MCF 10A (cell line): ENCODE data around the gene C17orf75. TPM values are rescaled to one million over a fixed set of nuclear protein-coding genes. Genes with fewer than 3 reads are reported as not detected.

ENCODE experiments used
- BruUV-seq: library from RNA; stranded (reverse); fragments of 400-500 nt; replicated peaks from 2 replicates; lab custom pipeline; 2021; lab: Mats Ljungman, UMichigan
- CTCF ChIA-PET: fragments of 300-600 bp; sonication (Branson Sonifier 250); formaldehyde crosslinking; extraction: SDS; loops from one replicate; lab custom pipeline; 2021; ENCODE audit warnings: antibody characterized with exemption, inconsistent platforms; lab: Yijun Ruan, JAX
- POLR2A ChIA-PET: fragments of 300-600, 350-650 bp; sonication (Branson Sonifier 250); formaldehyde crosslinking; extraction: SDS; loops from one replicate; lab custom pipeline; 2020; ENCODE audit warnings: antibody characterized with exemption, inconsistent platforms; lab: Yijun Ruan, JAX
- DNase-seq: peaks from one replicate; pipeline ENCODE4 v3.0.0-alpha.2; 2018; ENCODE audit not compliant: unreplicated experiment
- H3K27ac Mint-ChIP-seq: one replicate; pipeline ENCODE4 v1.8.0; 2022; ENCODE audit warnings: mild to moderate bottlenecking, low read depth, mixed read lengths; ENCODE audit not compliant: unreplicated experiment
- H3K27me3 Mint-ChIP-seq: one replicate; pipeline ENCODE4 v1.8.0; 2022; ENCODE audit warnings: mixed read lengths; ENCODE audit not compliant: insufficient read depth, unreplicated experiment
- H3K36me3 Mint-ChIP-seq: one replicate; pipeline ENCODE4 v1.8.0; 2022; ENCODE audit warnings: mild to moderate bottlenecking, moderate library complexity, mixed read lengths; ENCODE audit not compliant: insufficient read depth, unreplicated experiment
- H3K4me1 Mint-ChIP-seq: one replicate; pipeline ENCODE4 v1.8.0; 2022; ENCODE audit warnings: mixed read lengths; ENCODE audit not compliant: insufficient read depth, unreplicated experiment
- H3K4me3 Mint-ChIP-seq: one replicate; pipeline ENCODE4 v1.8.0; 2022; ENCODE audit warnings: mild to moderate bottlenecking, moderate library complexity, mixed read lengths; ENCODE audit not compliant: unreplicated experiment
- H3K9me3 Mint-ChIP-seq: one replicate; pipeline ENCODE4 v1.8.0; 2022; ENCODE audit warnings: mixed read lengths; ENCODE audit not compliant: unreplicated experiment
- intact Hi-C: fragments of 100-400 bp; cut with micrococcal nuclease; formaldehyde crosslinking; loops from 2 replicates; pipeline ENCODE4 v1.14.1; 2022
- total RNA-seq: library from RNA; stranded (reverse); gene quantifications from 2 replicates; pipeline ENCODE4 v1.2.3, GENCODE V29; 2022
- TF ChIP-seq, protein P1 (sequence below): fragments of 200-600 bp; IDR thresholded peaks from one replicate; pipeline ENCODE4 v1.8.0; 2022; ENCODE audit warnings: antibody characterized with exemption, mild to moderate bottlenecking; ENCODE audit not compliant: unreplicated experiment

C17orf75 gene
- total RNA-seq, 1 experiment from 2014 or later, result 18.1 TPM

DNA sequence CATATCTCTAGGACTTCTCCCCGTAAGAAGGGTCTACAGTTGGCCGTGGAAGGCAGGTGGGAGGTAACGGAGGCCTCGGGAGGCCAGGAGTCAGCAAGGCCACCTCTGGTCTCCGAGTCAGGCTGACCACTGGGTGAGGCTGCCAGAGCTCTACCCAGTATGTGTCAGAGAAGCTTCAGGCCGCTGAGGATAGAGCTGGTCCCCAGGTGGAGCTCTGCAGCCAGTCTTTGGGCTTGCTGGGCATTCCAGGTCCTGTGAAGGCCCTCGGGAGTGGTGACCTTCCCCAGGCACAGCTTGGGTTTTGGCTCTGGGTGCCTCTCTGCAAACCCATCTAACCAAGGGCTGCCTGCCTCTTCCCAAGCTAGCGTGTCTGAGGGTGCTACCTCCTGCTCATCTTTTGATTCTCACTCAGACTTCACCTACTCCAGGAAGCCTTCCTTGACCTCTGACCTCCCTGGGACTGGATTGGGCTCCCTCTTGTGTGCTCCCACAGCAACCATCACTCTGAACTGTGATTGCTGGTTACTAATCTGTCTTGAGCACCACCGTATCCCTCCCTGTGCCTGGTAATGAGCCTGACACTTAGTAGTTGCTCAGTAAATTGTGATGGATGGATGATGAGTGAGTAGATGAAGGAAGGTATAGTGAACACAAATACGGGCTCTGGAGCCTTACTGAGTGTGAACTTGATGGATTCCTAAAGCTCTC lies 54.0 kb downstream of the C17orf75 start:
- intact Hi-C loops, result no loop called here
- H3K4me1 Mint-ChIP-seq, result no peaks in the 10 kb centered on the region
- no peak for DNase-seq
- H3K27me3 Mint-ChIP-seq, result peaks cover 22% of the 10 kb centered on the region
- TF ChIP-seq, protein P1, sequence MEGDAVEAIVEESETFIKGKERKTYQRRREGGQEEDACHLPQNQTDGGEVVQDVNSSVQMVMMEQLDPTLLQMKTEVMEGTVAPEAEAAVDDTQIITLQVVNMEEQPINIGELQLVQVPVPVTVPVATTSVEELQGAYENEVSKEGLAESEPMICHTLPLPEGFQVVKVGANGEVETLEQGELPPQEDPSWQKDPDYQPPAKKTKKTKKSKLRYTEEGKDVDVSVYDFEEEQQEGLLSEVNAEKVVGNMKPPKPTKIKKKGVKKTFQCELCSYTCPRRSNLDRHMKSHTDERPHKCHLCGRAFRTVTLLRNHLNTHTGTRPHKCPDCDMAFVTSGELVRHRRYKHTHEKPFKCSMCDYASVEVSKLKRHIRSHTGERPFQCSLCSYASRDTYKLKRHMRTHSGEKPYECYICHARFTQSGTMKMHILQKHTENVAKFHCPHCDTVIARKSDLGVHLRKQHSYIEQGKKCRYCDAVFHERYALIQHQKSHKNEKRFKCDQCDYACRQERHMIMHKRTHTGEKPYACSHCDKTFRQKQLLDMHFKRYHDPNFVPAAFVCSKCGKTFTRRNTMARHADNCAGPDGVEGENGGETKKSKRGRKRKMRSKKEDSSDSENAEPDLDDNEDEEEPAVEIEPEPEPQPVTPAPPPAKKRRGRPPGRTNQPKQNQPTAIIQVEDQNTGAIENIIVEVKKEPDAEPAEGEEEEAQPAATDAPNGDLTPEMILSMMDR, result no peak
- POLR2A ChIA-PET, result interaction anchor here (2.0 kb wide), 1 partner anchor 9 kb away, joined by 5 read pairs; no protein-coding TSS in a partner anchor
- no peaks in the 10 kb centered on the region for H3K36me3 Mint-ChIP-seq
- no peak overlapping the region for H3K27ac Mint-ChIP-seq
- H3K9me3 Mint-ChIP-seq, result no peaks in the 10 kb centered on the region
- BruUV-seq, result no TSS peak
- CTCF ChIA-PET, result interaction anchor here (0.6 to 1.7 kb wide), 3 partner anchors 32 to 37 kb away, joined by 4 to 7 read pairs (median 4); no protein-coding TSS in a partner anchor
- H3K4me3 Mint-ChIP-seq, result no peak overlapping the region

DNA sequence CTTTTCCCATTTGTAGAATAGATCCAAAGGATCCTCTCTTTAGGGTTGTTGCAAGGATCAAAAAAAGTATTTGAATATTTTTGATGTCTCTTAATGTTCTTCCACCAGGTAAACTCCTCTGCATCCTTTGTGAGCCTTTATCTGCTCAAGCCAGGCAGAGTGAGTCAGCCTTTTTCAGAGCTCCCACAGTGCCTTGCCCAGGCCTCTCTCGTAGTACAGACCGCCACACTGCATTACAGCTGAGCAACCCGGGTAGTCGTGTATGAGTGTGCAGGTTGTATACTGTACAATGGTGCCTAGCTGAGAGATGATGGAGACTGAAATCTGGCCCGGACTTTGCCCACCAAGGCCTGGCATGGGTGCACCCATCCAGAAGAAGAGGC lies 55.5 kb downstream of the C17orf75 start:
- BruUV-seq, result no TSS peak
- peaks cover 22% of the 10 kb centered on the region for H3K27me3 Mint-ChIP-seq
- TF ChIP-seq, protein P1, result no peak
- H3K4me3 Mint-ChIP-seq, result no peak overlapping the region
- CTCF ChIA-PET, result interaction anchor here (0.5 to 1.7 kb wide), 5 partner anchors 10 to 95 kb away, joined by 3 to 7 read pairs (median 3); no protein-coding TSS in a partner anchor
- intact Hi-C loops, result no loop called here
- H3K36me3 Mint-ChIP-seq, result no peaks in the 10 kb centered on the region
- no peaks in the 10 kb centered on the region for H3K4me1 Mint-ChIP-seq
- POLR2A ChIA-PET, result interaction anchor here (2.0 kb wide), 1 partner anchor 10 kb away, joined by 5 read pairs; no protein-coding TSS in a partner anchor
- no peaks in the 10 kb centered on the region for H3K9me3 Mint-ChIP-seq
- DNase-seq, result no peak
- H3K27ac Mint-ChIP-seq, result no peak overlapping the region

DNA sequence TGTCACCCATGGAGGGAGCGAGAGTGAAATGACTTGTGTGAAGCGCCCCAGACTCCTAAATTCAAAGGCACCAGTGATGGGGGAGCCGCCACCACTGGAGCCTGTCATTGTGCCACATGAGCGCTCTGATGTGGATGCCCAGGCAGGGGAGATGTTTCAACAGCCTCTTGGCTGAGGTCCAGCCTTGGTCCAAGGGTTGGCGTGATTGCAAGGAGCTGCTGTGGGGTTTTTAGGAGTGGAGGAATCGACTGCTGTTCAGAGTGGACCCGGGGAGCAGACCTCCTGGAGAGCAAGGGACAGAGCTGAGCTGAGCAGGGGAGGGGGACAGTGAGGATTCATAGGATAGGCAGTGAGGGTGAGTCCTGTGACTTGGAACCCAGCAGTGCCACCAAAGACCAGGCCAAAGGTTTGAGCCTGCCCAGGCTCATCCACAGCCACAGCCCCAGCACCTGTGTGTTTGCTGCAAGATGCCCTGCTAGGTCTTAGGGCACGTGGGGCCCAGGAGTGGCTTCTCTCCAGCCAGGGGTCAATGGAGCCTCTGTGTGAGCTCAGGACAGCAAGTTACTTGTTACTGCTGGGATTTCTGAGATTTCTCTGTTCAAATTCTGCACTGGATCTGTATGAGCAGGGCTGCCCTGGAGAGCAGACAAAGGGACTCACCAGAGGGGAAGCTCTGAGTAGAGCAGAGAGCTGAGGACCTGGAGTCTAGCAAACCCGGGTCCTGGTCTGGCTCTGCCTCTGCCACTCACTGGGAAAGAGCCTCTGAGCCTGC lies 56.0 kb downstream of the C17orf75 start:
- no peaks in the 10 kb centered on the region for H3K9me3 Mint-ChIP-seq
- intact Hi-C loops, result no loop called here
- ChIA-PET POLR2A (interaction anchor here (1.0 kb wide), 1 partner anchor 10 kb away, joined by 3 read pairs; no protein-coding TSS in a partner anchor), CTCF (interaction anchor here (0.5 to 1.7 kb wide), 4 partner anchors 10 to 35 kb away, joined by 3 to 7 read pairs (median 4); no protein-coding TSS in a partner anchor)
- H3K27ac Mint-ChIP-seq, result no peak overlapping the region
- no peaks in the 10 kb centered on the region for H3K4me1 Mint-ChIP-seq
- H3K36me3 Mint-ChIP-seq, result no peaks in the 10 kb centered on the region
- no peak overlapping the region for H3K4me3 Mint-ChIP-seq
- no TSS peak for BruUV-seq
- no peak for DNase-seq
- TF ChIP-seq, protein P1, result no peak
- H3K27me3 Mint-ChIP-seq, result peaks cover 22% of the 10 kb centered on the region

DNA sequence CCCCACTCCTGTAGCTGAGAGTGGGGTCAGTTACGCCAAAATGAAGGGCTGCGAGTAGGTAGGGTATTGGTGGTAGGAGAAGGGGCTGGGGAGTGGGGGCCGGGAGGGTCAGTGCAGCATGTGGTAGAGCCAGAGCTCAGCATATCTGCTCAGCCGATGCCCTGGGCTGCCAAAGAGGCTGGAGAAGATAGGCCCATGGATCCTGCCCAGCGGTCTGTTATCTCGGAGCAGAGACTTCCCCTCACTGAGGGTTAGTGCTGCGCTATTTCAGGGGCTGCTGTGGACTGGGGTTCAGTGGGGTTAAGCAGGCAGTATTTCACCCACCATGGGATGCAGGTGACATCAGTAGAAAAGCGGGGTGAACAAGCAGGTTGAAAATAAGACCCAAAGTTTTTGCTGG lies 56.7 kb downstream of the C17orf75 start:
- Mint-ChIP-seq H3K36me3 (no peaks in the 10 kb centered on the region), H3K27me3 (peaks cover 22% of the 10 kb centered on the region), H3K9me3 (no peaks in the 10 kb centered on the region), H3K4me3 (no peak overlapping the region), H3K4me1 (no peaks in the 10 kb centered on the region), H3K27ac (no peak overlapping the region)
- no TSS peak for BruUV-seq
- ChIA-PET POLR2A (interaction anchor here (1.0 kb wide), 1 partner anchor 11 kb away, joined by 3 read pairs; no protein-coding TSS in a partner anchor), CTCF (interaction anchor here (0.7 kb wide), 1 partner anchor 143 kb away, joined by 3 read pairs; the partner anchor contains the start of gene RHOT1)
- intact Hi-C loops, result no loop called here
- TF ChIP-seq, protein P1, result no peak
- no peak for DNase-seq
